ENCODE results near the gene FBP2. TPM values are rescaled to one million over a fixed set of nuclear protein-coding genes. Genes with fewer than 3 reads are reported as not detected.

FBP2 gene
- not detected for total RNA-seq
- not detected for polyA plus RNA-seq (2013, experiment 1 of 2)
- polyA plus RNA-seq (2013, experiment 2 of 2): 0.21 TPM
- long read RNA-seq, experiment 1: 0 reads
- long read RNA-seq, experiment 2: 0 reads
- long read RNA-seq, experiment 3, partial matches to known transcripts: 0 of 1 reads
- long read RNA-seq, experiment 3, other reads (novel, unspliced or antisense): 1 of 1 reads
- long read RNA-seq, experiment 4: 0 reads

DNA sequence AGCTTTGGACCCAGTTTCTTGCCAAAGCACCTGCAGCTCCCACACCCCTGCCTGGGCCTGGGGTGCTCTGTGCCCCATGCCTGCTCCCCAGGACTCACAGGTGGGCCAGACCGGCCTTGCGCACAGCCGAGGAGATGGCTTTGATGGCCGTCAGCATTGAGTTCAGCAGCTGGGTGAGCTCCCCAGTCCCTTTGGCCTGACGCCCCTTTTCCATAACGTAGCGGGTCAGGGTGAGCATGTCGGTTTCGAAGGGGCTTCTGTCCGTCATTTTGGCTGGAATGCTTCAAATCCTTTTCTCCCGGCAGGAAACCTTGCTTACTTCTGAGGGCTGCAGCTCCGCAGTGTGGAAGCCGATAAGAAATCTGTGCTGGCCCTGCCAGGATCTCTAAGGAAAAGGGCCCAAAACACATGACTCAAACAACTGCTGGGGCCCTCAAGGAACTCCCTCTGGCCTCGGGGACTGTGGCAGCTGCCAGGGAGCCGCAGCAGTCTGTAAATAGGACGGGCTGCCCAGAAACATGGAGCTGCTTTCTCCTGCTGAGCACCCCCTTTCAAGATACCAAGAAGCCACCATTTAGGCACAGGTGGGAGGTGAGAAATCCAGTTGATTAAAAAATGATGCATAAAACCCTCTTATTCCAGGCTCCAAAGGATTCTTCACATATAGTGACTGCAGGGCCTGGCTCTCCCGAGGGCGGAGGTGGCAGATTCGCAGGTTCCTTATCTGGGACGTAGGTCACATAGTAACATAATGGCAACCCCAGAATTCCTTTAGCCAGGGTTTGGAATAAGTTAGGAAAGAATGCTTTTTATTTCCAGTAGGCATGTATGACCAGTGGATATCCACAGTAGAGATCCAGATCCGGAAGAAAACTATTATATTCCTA lies at the start of gene FBP2:
TSS of gene FBP2 (minus strand) at position 366 of the 887 bp plus-strand sequence. CDS start at position 268, 98 bp downstream.
- H3K27me3 Mint-ChIP-seq (ENCODE audit: insufficient read depth): peaks cover 23% of the 10 kb centered on the region
- no peaks in the 10 kb centered on the region for H3K9me3 ChIP-seq (ENCODE audit: control insufficient read depth, low read length)
- H3K27me3 ChIP-seq (ENCODE audit: control insufficient read depth, insufficient read depth, low read length, poor library complexity, severe bottlenecking): no peaks in the 10 kb centered on the region
- H3K36me3 Mint-ChIP-seq (ENCODE audit: low read depth): no peaks in the 10 kb centered on the region
- peaks cover 8% of the 10 kb centered on the region for H3K4me1 Mint-ChIP-seq
- H3K4me1 ChIP-seq (ENCODE audit: control insufficient read depth, insufficient read depth, low read length): peaks cover 5% of the 10 kb centered on the region
- no peak for DNase-seq
- no peaks in the 10 kb centered on the region for H3K9me3 Mint-ChIP-seq
- no peak within 1 kb of the TSS for H3K9ac ChIP-seq (ENCODE audit: extremely low read depth, low read length, poor library complexity, severe bottlenecking)
- no peak within 1 kb of the TSS for H3K4me3 ChIP-seq (ENCODE audit: low read length)
- H3K27ac ChIP-seq (ENCODE audit: low read depth, low read length): no peak within 1 kb of the TSS
- TF ChIP-seq, protein P1, sequence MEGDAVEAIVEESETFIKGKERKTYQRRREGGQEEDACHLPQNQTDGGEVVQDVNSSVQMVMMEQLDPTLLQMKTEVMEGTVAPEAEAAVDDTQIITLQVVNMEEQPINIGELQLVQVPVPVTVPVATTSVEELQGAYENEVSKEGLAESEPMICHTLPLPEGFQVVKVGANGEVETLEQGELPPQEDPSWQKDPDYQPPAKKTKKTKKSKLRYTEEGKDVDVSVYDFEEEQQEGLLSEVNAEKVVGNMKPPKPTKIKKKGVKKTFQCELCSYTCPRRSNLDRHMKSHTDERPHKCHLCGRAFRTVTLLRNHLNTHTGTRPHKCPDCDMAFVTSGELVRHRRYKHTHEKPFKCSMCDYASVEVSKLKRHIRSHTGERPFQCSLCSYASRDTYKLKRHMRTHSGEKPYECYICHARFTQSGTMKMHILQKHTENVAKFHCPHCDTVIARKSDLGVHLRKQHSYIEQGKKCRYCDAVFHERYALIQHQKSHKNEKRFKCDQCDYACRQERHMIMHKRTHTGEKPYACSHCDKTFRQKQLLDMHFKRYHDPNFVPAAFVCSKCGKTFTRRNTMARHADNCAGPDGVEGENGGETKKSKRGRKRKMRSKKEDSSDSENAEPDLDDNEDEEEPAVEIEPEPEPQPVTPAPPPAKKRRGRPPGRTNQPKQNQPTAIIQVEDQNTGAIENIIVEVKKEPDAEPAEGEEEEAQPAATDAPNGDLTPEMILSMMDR (conservative IDR thresholded peaks at IDR 0.05): no peak
- H3K36me3 ChIP-seq (ENCODE audit: control insufficient read depth, insufficient read depth, low read length): no peaks in the 10 kb centered on the region
- no peak within 1 kb of the TSS for H3K4me3 Mint-ChIP-seq
- H3K27ac Mint-ChIP-seq: peak within 1 kb of the TSS; percentile 17
- 81% methylated on average over 19 to 21 of the region's 21 CpGs for WGBS, 2 experiments (ENCODE audit: insufficient coverage in 1 of 2, insufficient read length in 1 of 2)

DNA sequence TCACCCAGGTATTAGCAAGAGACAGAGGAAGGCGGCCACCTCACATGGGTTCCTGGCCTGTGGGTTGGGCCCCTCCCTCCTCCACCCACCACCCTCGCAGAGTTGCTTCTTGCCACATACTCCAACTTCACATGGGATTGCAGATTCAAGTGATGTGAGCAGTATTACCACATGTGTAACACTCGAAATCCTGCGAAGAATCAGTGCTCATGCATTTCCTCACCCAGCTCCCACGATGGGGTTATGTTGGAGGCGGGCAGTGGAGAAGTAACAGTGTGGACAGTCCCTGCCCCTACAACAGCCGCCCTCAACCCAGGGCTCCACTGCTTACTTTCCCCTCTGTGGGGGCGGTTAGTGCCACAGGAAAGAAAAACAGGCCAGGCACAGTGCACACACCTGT lies 49.6 kb upstream of the FBP2 start:
- H3K27me3 Mint-ChIP-seq (ENCODE audit: insufficient read depth): peaks cover 78% of the 10 kb centered on the region
- H3K9me3 ChIP-seq (ENCODE audit: control insufficient read depth, low read length): no peaks in the 10 kb centered on the region
- TF ChIP-seq, protein P1 (conservative IDR thresholded peaks at IDR 0.05): no peak
- no peak overlapping the region for H3K4me3 ChIP-seq (ENCODE audit: low read length)
- 84 to 89% methylated on average over 3 to 8 of the region's 8 CpGs for WGBS, 2 experiments (ENCODE audit: insufficient coverage in 1 of 2, insufficient read length in 1 of 2)
- H3K36me3 Mint-ChIP-seq (ENCODE audit: low read depth): no peaks in the 10 kb centered on the region
- H3K4me3 Mint-ChIP-seq: no peak overlapping the region
- H3K9me3 Mint-ChIP-seq: no peaks in the 10 kb centered on the region
- H3K27me3 ChIP-seq (ENCODE audit: control insufficient read depth, insufficient read depth, low read length, poor library complexity, severe bottlenecking): peaks cover 35% of the 10 kb centered on the region
- H3K4me1 Mint-ChIP-seq: peaks cover 15% of the 10 kb centered on the region
- DNase-seq: no peak
- no peak overlapping the region for H3K27ac Mint-ChIP-seq
- H3K27ac ChIP-seq (ENCODE audit: low read depth, low read length): no peak overlapping the region
- no peaks in the 10 kb centered on the region for H3K36me3 ChIP-seq (ENCODE audit: control insufficient read depth, insufficient read depth, low read length)
- H3K4me1 ChIP-seq (ENCODE audit: control insufficient read depth, insufficient read depth, low read length): no peaks in the 10 kb centered on the region
- H3K9ac ChIP-seq (ENCODE audit: extremely low read depth, low read length, poor library complexity, severe bottlenecking): no peak overlapping the region

DNA sequence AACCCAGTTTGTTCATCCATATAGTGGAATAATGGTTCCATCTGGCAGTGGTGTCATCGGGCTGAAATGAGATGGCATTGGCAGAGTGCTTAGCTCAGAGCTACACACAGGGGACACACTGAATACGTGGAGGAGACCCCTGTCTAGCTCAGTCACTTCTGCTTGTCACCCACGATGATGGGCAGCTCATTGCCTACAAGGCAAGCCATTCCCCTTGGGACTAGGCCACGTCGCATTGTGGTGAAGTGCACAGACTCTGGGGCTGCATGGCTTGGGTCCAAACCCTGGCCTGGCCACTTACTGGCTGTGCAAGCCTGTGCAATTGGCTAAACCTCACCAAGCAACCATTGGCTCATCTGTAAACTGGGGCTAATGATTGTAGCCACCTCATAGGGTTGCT lies 48.9 kb upstream of the FBP2 start:
- peaks cover 15% of the 10 kb centered on the region for H3K4me1 Mint-ChIP-seq
- peaks cover 79% of the 10 kb centered on the region for H3K27me3 Mint-ChIP-seq (ENCODE audit: insufficient read depth)
- TF ChIP-seq, protein P1 (conservative IDR thresholded peaks at IDR 0.05): no peak
- no peak overlapping the region for H3K4me3 Mint-ChIP-seq
- no peaks in the 10 kb centered on the region for H3K36me3 Mint-ChIP-seq (ENCODE audit: low read depth)
- H3K36me3 ChIP-seq (ENCODE audit: control insufficient read depth, insufficient read depth, low read length): no peaks in the 10 kb centered on the region
- DNase-seq: no peak
- H3K9me3 Mint-ChIP-seq: no peaks in the 10 kb centered on the region
- H3K9me3 ChIP-seq (ENCODE audit: control insufficient read depth, low read length): no peaks in the 10 kb centered on the region
- no peak overlapping the region for H3K27ac Mint-ChIP-seq
- H3K9ac ChIP-seq (ENCODE audit: extremely low read depth, low read length, poor library complexity, severe bottlenecking): no peak overlapping the region
- H3K4me1 ChIP-seq (ENCODE audit: control insufficient read depth, insufficient read depth, low read length): no peaks in the 10 kb centered on the region
- WGBS, 2 experiments (ENCODE audit: insufficient coverage in 1 of 2, insufficient read length in 1 of 2): 90 to 96% methylated on average over 3 to 5 of the region's 5 CpGs
- H3K27ac ChIP-seq (ENCODE audit: low read depth, low read length): no peak overlapping the region
- no peak overlapping the region for H3K4me3 ChIP-seq (ENCODE audit: low read length)
- H3K27me3 ChIP-seq (ENCODE audit: control insufficient read depth, insufficient read depth, low read length, poor library complexity, severe bottlenecking): peaks cover 42% of the 10 kb centered on the region
